Endometrial microvascular endothelial cells (primary cell): ENCODE results near the gene MALAT1. TPM values are rescaled to one million over a fixed set of nuclear protein-coding genes. Genes with fewer than 3 reads are reported as not detected.
"Not testable (repeated sequence)": the region's sequence is repeated elsewhere in the genome, so short reads cannot be mapped to it uniquely, and the experiment has no call there.

Experiments
- in situ Hi-C: cut with HindIII; loops from 2 replicates; pipeline ENCODE4 v1.10.0; 2017; ENCODE audit warnings: low sequenced_read_pairs, low pct_unique_long_range_greater_than_20kb; ENCODE audit errors: inconsistent ontology term
- total RNA-seq: library from RNA; depleted of rRNA; stranded (reverse); fragments of >200 nt; gene quantifications from one replicate; pipeline ENCODE4 v1.2.3, GENCODE V29; 2015; ENCODE audit errors: inconsistent ontology term

MALAT1 gene
- 1,401 TPM for total RNA-seq

DNA sequence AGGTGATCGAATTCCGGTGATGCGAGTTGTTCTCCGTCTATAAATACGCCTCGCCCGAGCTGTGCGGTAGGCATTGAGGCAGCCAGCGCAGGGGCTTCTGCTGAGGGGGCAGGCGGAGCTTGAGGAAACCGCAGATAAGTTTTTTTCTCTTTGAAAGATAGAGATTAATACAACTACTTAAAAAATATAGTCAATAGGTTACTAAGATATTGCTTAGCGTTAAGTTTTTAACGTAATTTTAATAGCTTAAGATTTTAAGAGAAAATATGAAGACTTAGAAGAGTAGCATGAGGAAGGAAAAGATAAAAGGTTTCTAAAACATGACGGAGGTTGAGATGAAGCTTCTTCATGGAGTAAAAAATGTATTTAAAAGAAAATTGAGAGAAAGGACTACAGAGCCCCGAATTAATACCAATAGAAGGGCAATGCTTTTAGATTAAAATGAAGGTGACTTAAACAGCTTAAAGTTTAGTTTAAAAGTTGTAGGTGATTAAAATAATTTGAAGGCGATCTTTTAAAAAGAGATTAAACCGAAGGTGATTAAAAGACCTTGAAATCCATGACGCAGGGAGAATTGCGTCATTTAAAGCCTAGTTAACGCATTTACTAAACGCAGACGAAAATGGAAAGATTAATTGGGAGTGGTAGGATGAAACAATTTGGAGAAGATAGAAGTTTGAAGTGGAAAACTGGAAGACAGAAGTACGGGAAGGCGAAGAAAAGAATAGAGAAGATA is at the start of gene MALAT1:
MALAT1 (plus strand) TSS at position 69 of the 736 bp plus-strand sequence.
- in situ Hi-C loops = no loop called here

GRCh38 chr11:65451301-65451700 is 47.5 kb upstream of the MALAT1 start:
- in situ Hi-C loops = not testable (repeated sequence)

- in situ Hi-C loops = not testable (repeated sequence)
Observed at GRCh38 chr11:65452259-65452658, 46.6 kb upstream of the MALAT1 start.

DNA sequence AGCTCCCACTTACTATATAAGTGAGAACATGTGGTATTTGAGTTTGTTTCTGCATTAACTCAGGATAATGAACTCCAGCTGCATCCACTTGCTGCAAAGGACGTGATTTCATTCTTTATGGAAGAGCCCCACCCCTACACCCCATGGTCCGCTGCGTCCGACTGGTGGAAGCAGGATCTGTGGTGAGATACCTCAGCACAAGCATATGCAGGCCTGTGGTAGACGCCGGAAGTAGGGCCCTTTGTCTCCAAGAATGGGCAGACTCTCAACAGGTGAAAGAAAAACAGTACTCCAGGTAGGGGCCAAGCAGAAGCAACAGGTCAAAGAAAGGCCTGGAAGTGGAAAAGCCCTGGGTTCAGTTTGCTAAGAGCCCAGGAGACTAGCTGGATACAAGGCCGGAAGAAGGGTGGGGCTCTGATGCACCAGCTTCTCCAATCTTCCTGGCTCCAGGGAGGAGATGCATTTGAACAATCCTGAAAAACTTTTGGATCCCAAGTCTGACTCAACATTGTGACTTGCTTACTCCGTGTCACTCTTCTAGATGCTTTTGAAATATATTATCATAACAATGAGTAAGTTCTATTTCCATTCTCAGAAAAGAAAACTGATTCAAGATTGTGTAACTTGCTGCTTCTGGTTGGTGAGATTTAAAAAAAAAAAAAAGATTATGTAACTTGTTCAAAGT is 45.9 kb upstream of the MALAT1 start:
- in situ Hi-C loops = no loop called here

DNA sequence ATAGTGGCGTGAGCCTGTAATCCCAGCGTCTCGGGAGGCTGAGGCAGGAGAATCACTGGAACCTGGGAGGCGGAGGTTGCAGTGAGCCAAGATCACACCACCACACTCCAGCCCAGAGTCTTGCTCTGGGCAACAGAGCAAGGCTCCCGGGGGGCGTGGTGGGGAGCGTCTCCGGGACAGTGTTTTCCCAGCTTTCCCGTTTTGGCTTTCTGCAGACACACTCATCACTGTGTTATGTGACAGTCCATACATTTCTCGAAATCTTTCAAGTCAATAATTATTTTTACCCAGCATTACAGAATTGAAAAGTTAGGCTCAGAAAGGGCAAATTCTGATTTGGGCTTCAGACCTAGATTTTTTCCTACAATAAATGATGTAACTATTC is 44.5 kb upstream of the MALAT1 start:
- in situ Hi-C loops = no loop called here

DNA sequence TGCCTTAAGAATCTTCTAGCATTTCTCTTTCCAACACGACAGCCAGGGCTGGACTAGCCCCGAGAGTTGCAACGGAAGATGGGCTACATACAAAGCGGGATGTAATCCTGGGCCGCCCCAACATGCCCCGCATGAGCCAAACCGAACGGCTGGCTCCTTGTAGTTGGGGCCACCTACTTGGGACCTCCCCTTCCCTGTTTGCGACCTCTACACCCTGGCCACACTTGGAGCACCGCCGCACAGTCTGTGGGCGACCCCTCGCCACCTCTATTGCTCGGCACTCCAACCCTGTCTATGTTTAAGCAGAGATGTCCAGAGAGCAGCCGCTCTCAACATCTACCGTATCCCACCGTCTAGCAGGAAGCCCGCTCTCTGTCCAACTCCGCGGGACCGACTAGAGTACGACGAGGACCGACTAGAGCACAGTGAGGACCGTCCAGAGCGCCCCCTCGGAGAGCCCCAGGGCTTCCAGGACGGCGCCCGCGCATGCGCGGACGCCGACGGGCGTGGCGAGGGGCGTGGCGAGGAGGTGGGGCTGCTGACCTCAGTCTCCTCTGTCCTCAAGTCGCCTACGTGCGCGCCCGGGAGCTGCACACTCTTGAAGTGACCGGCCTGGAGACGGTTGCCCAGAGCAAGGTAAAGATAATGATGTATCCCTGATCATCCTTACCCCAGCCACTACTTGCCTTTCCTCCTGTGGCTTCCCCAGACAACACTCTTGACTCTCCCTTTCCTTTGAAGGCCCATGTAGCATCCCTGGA is 44.0 kb upstream of the MALAT1 start:
- in situ Hi-C loops = no loop called here

GRCh38 chr11:65456418-65456817 is 42.4 kb upstream of the MALAT1 start:
- in situ Hi-C loops = no loop called here

GRCh38 chr11:65459552-65459951 is 39.3 kb upstream of the MALAT1 start:
- in situ Hi-C loops = no loop called here

DNA sequence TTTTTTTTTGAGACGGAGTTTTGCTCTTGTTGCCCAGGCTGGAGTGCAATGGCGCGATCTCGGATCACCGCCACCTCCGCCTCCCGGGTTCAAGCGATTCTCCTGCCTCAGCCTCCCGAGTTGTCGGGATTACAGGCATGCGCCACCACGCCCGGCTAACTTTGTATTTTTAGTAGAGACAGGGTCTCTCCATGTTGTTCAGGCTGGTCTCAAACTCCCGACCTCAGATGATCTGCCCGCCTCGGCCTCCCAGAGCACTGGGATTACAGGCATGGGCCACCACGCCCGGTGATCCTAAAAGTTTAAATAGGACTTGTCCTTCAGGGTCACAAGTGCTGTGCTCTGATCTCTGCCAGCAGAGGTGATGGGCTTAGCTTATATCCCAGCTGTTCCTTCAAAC is 33.4 kb upstream of the MALAT1 start:
- in situ Hi-C loops = not testable (repeated sequence)

- in situ Hi-C loops = not testable (repeated sequence)
Observed at GRCh38 chr11:65467306-65467705, 31.5 kb upstream of the MALAT1 start.

DNA sequence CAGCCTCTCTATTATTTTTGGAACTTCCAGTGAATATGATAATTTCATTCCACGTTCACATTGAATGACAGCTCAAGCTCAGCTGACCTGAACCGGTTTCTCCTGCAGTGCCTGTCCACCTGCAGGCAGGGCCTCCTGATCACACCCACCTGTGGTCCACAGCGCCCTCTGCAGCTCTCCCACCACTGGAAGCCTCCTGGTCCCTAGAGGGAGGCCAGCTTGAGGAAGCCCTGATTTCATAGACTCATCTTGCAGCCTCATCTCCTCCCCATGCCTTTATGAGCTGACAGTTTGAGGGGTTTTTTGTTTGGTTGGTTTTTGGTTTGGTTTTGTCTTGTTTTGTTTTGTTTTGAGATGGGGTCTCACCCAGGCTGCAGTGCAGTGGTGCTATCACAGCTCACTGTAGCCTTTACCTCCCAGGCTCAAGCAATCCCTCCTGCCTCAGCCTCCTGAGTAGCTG is 29.9 kb upstream of the MALAT1 start:
- in situ Hi-C loops = no loop called here

DNA sequence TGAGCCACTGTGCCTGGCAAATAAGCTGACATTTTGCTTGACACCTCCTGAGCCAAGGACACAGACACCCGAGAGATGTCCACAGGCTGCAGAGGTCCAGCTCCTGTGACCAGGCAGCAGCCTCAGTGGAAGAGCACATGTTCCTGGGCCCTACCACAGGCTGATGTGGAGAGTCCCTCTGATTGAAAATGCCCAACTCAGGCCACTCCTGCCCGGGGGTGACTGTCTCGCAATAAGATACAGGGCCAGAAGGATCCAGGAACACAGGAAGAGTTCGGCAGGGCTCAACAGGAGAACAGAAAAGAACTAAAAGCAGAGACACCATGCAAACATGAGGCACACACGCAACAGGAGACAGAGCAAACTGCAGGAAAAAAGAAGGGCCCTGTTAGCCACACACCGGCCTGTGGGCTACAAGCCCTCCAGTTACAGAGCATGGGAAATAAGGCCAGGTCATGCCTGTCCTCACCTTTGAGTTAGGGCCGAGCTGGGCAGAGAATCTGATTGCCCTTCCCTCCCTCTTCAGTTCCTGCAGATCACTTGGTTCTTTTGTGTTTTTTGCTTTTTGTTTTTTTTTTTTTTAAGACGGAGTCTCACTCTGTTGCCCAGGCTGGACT is 28.3 kb upstream of the MALAT1 start:
- in situ Hi-C loops = no loop called here

GRCh38 chr11:65471447-65471891 is 27.4 kb upstream of the MALAT1 start:
- in situ Hi-C loops = no loop called here

DNA sequence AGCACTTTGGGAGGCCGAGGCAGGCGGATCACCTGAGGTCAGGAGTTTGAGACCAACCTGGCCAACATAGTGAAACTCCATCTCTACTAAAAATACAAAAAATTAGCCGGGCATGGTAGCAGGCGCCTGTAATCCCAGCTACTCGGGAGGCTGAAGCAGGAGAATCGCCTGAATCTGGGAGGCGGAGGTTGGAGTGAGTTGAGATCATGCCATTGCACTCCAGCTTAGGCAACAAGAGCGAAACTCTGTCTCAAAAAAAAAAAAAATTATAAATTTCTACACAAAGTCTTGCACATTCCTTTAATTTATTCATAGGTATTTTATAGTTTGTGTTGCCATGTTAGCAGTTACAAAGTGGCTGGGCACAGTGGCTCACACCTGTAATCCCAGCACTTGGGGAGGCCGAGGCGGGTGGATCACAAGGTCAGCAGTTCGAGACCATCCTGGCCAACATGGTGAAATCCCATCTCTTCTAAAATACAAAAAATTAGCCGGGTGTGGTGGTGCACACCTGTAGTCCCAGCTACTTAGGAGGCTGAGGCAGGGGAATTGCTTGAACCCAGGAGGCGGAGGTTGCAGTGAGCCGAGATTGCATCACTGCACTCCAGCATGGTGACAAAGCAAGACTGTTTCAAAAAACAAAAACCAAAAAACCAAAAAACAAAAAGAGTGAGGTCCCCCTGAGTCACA is 26.1 kb upstream of the MALAT1 start:
- in situ Hi-C loops = not testable (repeated sequence)

DNA sequence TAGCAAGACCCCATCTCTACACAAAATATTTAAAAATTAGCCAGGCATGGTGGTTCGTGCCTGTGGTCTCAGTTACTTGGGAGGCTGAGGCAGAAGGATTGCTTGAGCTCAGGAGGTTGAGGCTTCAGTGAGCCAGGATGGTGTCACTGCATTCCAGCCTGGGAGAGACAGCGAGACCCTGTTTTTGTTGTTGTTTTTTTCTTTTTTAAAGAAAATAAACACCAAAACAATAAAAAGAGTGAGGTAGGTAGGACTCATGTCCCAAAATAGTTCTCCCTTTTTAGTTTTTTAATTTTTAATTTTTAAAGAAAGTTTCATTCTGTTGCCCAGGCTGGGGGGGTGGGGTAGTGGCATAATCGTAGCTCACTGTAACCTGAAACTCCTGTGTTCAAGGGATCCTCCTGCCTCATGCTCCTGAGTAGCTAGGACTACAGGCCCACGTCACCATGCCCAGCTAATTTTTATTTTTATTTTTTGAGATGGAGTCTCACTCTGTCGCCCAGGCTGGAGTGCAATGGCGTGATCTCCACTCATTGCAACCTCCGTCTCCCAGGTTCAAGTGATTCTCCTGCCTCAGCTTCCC is 25.5 kb upstream of the MALAT1 start:
- in situ Hi-C loops = no loop called here

DNA sequence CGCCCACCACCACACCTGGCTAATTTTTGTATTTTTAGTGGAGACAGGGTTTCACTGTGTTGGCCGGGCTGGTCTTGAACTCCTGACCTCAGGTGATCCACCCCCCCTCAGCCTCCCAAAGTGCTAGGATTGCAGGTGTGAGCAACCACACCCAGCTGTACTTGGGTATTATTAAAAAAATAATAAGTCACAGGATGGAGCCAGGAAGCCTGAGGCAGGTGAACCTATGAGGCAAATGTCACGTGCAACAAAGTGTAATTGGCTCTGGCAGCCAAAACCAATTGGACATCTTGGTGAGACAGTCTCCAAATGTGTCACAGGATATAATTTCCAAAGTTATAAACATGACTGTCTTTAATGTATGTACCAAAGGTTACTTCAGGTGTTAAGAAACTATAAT is 24.0 kb upstream of the MALAT1 start:
- in situ Hi-C loops = no loop called here

DNA sequence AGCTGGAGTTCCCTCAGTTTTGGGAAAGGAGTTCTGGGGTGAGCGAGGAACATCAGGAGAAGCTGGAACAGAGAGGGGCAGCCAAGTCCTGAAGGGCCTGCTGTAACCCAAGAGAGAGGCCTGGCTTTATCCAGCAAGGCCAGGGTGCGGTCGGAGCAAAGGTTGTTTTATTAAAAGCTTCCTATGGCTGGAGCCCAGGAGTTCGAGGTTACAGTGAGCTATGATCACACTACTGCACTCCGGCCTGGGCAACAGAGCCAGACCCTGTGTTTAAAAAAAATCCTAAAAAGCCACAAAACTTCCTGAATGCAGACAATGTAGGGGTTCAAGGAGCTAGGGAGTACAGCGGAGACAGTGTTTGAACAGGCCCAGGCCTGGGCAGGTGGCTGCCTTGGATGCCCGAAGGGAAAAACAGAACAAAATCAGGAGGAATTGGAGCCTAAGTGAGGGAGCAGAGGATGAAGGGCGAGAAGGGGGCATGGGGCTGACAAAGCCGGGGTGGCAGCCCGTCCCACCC is 22.2 kb upstream of the MALAT1 start:
- in situ Hi-C loops = no loop called here
